ENCODE results near the gene TSPAN5. TPM values are rescaled to one million over a fixed set of nuclear protein-coding genes. Genes with fewer than 3 reads are reported as not detected.

TSPAN5 gene
- total and polyA plus RNA-seq, 2 of the 4 experiments (the other 2 are of a cell fraction) = 64.8 to 79.6 TPM

- H3K27ac ChIP-seq (ENCODE audit: insufficient read depth, low read length) = no peak overlapping the region
- peaks cover 14% of the 10 kb centered on the region for H4K20me1 ChIP-seq (ENCODE audit: insufficient read depth, low read length)
- H2BK120ac ChIP-seq (ENCODE audit: low read depth, low read length) = no peak overlapping the region
- H3K4ac ChIP-seq (ENCODE audit: low read depth, low read length) = no peak overlapping the region; the same call in 1 of the 2 replicates
- in situ Hi-C loops (cut with MboI; ENCODE audit: low sequenced_read_pairs) (no loop called here), intact Hi-C loops (cut with micrococcal nuclease) (loop anchor here (5.0 kb wide), 1 partner anchor 47 kb away; no protein-coding TSS in a partner anchor), dilution Hi-C loops (cut with HindIII; ENCODE audit: low sequenced_read_pairs, unreplicated experiment) (no loop called here)
- no peak overlapping the region for H3K9ac ChIP-seq (ENCODE audit: low read depth, low read length)
- no peak overlapping the region for H2BK20ac ChIP-seq (ENCODE audit: low read depth, low read length)
- ChIA-PET POLR2A (ENCODE audit: unreplicated experiment) (no interaction called here), CTCF (interaction anchor here (0.6 kb wide), 1 partner anchor 330 kb away, joined by 7 read pairs; no protein-coding TSS in a partner anchor)
- no peak for DNase-seq
- no peak overlapping the region for H3K4me2 ChIP-seq (ENCODE audit: low read depth, low read length)
- no peak overlapping the region for H2BK15ac ChIP-seq (ENCODE audit: low read depth, low read length)
- peak overlapping the region; percentile 57; the same call in 1 of the 2 replicates for H3K14ac ChIP-seq (replicated peaks; ENCODE audit: low read depth, low read length)
- H3K79me1 ChIP-seq (ENCODE audit: low read depth in 1 of 2, low read length in 2 of 2) = peaks cover 51 to 67% of the 10 kb centered on the region in 2 experiments
- no CpG with 5 or more reads among the region's 5 CpGs for WGBS, 2 experiments (ENCODE audit: extremely low coverage in 2 of 2, insufficient read length in 1 of 2)
- no peaks in the 10 kb centered on the region for H3K36me3 ChIP-seq (ENCODE audit: control insufficient read depth, insufficient read depth, low read length)
- H4K5ac ChIP-seq (ENCODE audit: low read depth, low read length) = no peak overlapping the region
- no peak overlapping the region for H2BK5ac ChIP-seq (ENCODE audit: low read depth, low read length, poor library complexity, severe bottlenecking)
- no peak overlapping the region for H2AFZ ChIP-seq (replicated peaks; ENCODE audit: low read length, poor library complexity)
- peaks cover 11% of the 10 kb centered on the region for H3K4me1 ChIP-seq (ENCODE audit: control insufficient read depth, insufficient read depth, low read length)
- H3K23ac ChIP-seq (ENCODE audit: low read depth, low read length) = no peak overlapping the region
- H4K8ac ChIP-seq (ENCODE audit: low read depth in 2 of 2, low read length in 2 of 2) = no peak overlapping the region
- H3K4me3 ChIP-seq (ENCODE audit: insufficient read depth, low read depth, low read length) = no peak overlapping the region
- no peak overlapping the region for H3K56ac ChIP-seq (ENCODE audit: extremely low read depth, insufficient read depth, low read length)
- TF ChIP-seq CTCF (conservative IDR thresholded peaks at IDR 0.05; ENCODE audit: low read depth, low read length) (no peak), RAD21 (IDR thresholded peaks at IDR 0.05; ENCODE audit: low read length) (no peak), CEBPB (IDR thresholded peaks at IDR 0.05; ENCODE audit: low read depth, low read length) (no peak), CHD1 (IDR thresholded peaks at IDR 0.05; ENCODE audit: low read depth, low read length) (no peak), MAZ (IDR thresholded peaks at IDR 0.05; ENCODE audit: borderline replicate concordance, low read depth, low read length) (no peak), NFE2L2 (IDR thresholded peaks at IDR 0.05; ENCODE audit: low read depth, low read length) (no peak), SMC3 (IDR thresholded peaks at IDR 0.05; ENCODE audit: low read depth, low read length) (no peak), RCOR1 (IDR thresholded peaks at IDR 0.05; ENCODE audit: insufficient replicate concordance, low read length) (no peak), MAFK (IDR thresholded peaks at IDR 0.05; ENCODE audit: low read depth, low read length) (no peak), RFX5 (IDR thresholded peaks at IDR 0.05; ENCODE audit: low read depth, low read length) (no peak), FOS (IDR thresholded peaks at IDR 0.05; ENCODE audit: low read depth, low read length) (no peak), ELK1 (IDR thresholded peaks at IDR 0.05; ENCODE audit: borderline replicate concordance, low read depth, low read length) (no peak), USF2 (IDR thresholded peaks at IDR 0.05; ENCODE audit: low read depth, low read length) (no peak), BHLHE40 (IDR thresholded peaks at IDR 0.05; ENCODE audit: low read depth, low read length) (no peak), POLR2A (IDR thresholded peaks at IDR 0.05; ENCODE audit: low read depth, low read length) (no peak)
- H3K9me1 ChIP-seq (ENCODE audit: insufficient read depth, low read length) = peaks cover 5% of the 10 kb centered on the region; the same call in 1 of the 2 replicates
- no peaks in the 10 kb centered on the region for H3K9me3 ChIP-seq (ENCODE audit: control insufficient read depth, insufficient read depth, low read length)
- no peaks in the 10 kb centered on the region for H3K27me3 ChIP-seq (ENCODE audit: control insufficient read depth, insufficient read depth, low read length)
- no peak overlapping the region for H2AK9ac ChIP-seq (replicated peaks; ENCODE audit: low read depth, low read length, poor library complexity)
- ATAC-seq (ENCODE audit: low read depth) = no peak
- no peak overlapping the region for H2AK5ac ChIP-seq (ENCODE audit: low read depth, low read length)
- no TSS peak for BruUV-seq (replicated peaks)
- H4K91ac ChIP-seq (ENCODE audit: insufficient read depth, low read depth, low read length) = no peak overlapping the region
- no peak overlapping the region for H3K18ac ChIP-seq (ENCODE audit: low read depth, low read length)
These were observed 92.6 kb downstream of the TSPAN5 start for GRCh38 chr4:98565681-98566301.

Measured in IMR-90 (cell line).